Measurements from ENCODE around the gene ZNF628.

The ZNF628 gene

GRCh38 chr19:55451163-55451964 lies 25.1 kb upstream of the ZNF628 start:
- peak in 2 of 6 experiments; percentile 14 to 26 for DNase-seq

DNA sequence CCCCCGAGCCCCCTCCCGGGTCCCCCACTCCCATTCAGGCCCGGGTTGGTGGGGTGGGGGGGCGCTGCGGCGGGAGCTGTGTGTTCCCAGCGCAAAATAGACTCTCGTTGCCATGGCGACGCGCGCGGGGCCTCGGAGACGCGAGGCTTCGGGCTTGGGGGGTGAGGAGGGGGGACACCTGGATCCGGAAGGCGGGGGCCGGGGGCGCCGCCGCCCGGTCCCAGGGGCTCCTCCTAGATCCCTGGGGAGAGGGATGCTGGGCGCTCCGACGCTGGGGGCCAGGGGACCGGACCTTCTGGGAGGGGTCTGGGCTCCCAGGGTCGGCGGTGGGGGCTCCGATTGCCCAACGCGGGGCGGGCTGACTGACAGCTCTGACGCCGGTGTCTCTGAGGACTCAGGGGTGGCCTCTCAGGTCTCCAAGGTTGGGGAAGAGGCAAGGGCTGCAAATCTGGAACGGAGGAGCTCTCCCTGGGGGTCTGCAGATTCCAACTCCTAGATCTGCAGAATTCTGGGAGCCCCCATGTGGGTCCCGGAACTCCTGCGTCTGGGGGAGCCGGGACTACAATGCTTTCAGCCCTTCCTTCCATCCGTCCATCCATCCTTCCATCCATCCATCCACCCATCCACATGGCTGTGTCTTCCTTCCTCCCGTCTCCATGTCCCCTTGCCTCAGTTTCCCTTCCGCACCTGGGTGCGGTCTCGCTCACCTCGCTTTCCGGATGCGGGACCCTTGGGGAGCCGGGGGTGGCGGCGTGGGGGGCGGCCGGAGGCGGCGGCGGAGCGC lies 24.3 kb upstream of the ZNF628 start:
- DNase-seq: peak in 4 of 6 experiments; percentile 17 to 36 (median 30)

DNA sequence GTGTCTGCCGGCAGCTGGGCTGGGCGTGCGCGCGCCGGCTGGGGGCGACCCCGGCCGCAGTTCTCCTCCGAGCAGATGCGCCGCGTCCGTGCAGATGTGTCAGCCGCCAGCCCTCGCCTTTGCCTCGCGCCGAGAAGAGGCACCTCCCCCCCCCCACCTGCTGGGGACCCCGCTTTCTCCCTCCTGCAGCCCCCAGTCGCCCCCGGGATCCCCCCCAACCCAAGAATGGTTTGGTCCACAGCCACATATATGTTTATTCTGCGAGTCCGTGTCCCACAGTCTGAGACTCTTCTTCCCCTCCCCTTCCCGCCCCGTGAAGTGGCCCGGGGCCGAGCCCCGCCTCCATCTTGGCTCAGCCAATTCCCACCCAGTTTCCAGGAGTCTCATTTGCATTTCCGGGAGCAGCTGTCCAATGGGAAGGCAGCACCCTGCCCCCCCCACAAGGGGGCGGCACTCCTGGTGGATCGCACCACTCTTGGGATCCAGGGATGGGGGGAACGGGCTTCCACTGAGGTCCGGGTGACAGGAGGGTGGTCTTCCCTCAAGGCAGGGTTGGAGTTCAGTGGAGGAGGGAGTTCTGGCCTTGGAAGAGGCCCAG lies 23.6 kb upstream of the ZNF628 start:
- peak in 4 of 6 experiments; percentile 14 to 40 (median 24) for DNase-seq

DNA sequence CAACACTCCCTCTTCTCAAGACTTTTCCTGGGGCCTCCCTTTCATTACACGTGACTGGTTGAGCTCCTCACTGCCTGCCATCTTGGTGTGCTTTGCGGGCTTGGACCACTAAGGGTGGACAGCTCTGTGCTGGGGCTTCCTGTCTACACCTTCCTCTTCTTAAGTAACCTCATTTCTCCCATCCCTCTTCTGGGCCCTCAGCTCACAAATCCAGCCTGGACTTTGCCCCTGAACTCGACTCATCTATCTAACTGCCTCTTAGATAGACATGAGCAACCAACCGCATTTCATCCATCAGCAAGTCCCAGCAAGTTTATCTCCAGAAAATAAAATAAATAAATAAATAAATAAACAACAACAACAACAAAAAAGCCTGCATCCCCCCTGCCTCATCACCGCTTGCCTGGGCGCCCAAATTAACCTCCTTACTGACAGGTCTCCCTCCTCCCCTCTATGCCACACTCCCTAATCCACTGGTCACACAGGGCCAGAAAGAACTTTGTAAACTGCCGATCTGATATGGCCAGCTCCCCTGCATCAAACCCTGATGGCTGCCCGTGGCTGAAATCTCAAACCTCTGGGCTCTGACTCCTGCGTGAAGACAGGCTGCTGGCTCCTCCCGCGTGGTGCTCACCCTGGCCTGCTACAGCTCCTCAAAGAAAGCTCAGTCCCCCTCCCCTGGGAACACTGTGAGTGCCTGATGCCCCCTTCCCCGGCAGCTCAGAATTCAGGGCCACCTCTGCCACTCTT lies 22.7 kb upstream of the ZNF628 start:
- no peak for DNase-seq

DNA sequence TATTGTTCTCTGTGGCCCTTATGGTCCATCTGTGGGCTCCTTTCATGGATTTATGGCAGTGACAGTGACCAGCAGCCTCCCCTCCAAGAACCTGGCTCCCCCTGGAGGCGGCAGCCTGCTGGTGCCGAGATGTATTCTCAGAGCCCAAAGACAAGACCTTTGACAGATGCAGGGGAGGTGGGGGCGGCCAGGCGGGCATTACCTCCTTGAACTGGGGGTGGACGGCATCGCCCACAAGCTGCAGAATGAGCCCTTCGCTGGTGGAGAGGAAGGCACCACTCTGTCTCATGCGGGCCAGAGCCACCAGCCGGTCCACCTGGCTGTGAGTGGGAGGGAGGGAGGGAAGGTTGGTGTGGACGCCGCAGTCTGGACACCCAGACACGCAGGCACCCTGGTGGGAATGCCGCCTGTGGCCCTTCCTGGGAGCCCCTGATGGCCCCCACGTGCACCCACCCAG lies 21.6 kb upstream of the ZNF628 start:
- DNase-seq: peak in 5 of 6 experiments; percentile 16 to 47 (median 21)

- no peak for DNase-seq
Observed at GRCh38 chr19:55455576-55456235, 20.7 kb upstream of the ZNF628 start.

DNA sequence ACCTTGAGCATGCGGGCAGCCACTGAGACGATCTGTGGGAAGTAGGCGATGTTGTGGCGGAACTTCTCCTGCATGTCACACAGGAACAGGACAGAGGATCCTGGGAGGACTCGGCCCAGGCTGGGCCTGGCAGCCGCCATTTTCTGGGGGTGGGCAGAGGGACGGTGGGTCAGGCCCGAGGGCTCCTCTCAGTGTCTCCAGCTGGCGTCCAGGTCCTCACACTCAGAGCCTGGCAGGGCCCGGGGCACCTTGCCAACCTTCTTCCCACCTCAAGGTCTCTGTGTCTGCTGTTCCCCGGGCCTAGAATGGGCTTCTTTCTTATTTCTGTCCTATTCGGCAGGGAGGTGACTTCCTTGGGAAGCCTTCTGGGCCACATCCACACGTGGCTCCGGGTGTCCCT lies 20.1 kb upstream of the ZNF628 start:
- DNase-seq: no peak

DNA sequence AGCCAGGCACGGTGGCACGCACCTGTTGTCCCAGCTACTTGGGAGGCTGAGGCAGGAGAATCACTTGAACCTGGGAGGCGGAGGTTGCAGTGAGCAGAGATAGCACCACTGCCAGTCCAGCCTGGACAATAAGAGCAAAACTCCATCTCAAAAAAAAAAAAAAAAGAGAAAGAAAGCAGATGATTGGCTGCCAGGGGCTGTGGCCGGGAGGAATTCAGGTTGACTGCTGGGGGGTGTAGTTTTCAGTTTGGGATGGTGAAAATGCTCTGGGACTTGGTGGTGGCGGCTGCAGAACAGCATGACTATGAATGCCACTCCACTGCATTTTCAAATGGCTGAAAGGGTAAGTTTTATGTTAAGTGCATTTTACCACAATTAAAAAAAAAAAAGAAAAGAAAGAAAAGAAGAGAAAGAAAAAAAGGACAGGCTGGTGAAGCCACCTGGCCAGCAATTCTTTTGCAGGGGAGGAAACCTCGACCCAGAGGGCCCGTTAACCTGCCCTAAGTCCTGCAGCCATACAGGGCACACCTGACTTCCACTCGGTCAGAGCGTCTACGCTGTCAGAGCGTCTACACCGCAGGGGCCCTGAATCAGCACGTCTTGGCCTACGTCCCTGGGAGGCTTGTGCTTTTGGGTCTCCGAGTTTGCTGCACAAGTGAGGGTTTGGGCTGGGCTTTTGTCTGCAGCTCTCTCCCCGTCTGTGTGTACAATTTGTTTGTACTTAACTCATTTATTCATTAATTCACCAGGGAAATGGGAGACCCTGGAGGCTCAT lies 18.5 kb upstream of the ZNF628 start:
- no peak for DNase-seq

DNA sequence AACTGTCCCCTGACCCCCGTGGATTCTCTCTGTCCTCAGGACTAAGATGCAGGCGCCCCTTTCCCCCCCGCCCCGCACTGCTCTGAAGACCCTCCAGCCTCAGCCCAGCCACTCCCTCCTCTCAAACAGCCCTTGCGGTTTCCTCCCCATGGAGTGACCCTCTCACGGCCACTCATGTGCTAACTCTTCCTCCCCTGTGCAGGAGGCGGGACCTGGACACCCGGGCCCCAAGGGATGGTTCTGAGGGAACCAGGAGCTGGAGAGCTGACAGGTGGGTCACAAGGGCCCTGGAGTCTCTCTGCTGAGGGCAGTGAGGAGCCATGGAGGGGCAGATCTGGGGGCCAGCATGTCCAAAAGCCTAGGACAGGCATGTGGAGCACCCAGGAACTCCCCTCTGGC lies 16.9 kb upstream of the ZNF628 start:
- no peak for DNase-seq

GRCh38 chr19:55459950-55460657 lies 16.3 kb upstream of the ZNF628 start:
- DNase-seq: no peak

DNA sequence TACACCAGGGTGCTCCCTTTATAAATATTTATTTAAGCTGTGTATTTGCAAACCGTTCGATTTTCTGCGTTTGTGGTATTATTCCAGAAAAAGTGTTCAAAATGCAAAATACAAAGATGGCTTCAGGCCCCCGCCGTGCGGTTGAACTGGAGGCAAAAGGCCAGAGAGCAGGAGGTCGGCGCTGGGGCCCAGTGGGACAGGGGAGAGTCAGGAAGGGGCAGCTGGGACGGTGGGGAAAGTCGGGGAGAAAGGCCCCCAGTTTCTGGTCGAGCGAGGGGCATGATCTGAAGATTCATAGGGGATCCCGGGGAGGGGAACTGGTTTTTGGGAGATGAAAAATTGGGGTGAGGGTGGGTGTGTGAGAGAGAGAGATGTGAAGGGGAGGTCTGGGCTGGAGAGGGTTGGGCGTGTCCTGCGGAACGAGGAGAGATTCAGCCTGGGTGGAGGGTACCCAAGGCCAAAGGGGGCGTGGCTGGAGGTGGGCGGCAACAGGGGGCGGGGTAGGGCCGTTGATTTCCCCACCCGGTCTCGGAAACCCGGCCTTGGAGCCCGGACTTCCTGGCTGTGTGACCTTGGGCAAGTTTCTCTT lies 15.7 kb upstream of the ZNF628 start:
- peak in 1 of 6 experiments; percentile 39 for DNase-seq

GRCh38 chr19:55461259-55461973 lies 15.0 kb upstream of the ZNF628 start, which contains the start of gene ISOC2:
Gene ISOC2, minus strand, starts transcription at chr19:55461642. Its CDS starts 5,156 bp downstream, at chr19:55456486.
- DNase-seq: peak; percentile 98 to 100 (median 100)

GRCh38 chr19:55461974-55462626 lies 14.3 kb upstream of the ZNF628 start:
- DNase-seq: peak in 1 of 6 experiments; percentile 15

GRCh38 chr19:55462722-55463121 lies 13.7 kb upstream of the ZNF628 start:
- DNase-seq: no peak

GRCh38 chr19:55463583-55464031 lies 12.8 kb upstream of the ZNF628 start:
- DNase-seq: no peak

DNA sequence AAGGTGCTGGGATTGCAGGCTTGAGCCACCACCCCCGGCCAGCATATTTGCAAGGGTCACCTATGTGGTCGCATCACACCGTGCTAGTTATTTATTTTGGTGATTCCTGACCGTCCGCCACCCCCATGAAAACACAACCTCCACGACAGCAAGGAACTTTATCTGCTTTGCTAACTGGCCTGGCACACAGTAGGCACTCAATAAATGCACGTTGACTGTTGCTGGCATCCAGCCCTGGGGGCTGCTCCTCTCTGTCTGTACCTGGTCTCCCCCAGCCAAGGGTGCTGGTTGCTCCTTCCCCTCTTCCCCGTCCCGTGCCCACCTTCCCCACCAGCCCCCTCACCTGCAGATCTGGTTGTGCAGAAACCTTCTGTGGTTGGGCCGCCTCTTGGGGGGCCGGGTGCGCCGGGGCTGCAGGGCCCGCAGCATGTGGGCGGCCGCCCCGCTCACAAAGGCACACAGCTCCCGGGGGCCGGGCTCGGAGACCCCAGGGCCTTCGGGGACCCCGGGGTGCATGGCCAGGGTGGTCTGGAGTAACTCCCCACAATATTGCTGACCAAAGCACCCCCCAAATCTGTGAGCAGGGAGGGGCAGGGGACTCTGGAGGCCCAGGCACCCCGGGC lies 12.3 kb upstream of the ZNF628 start:
- DNase-seq: no peak

DNA sequence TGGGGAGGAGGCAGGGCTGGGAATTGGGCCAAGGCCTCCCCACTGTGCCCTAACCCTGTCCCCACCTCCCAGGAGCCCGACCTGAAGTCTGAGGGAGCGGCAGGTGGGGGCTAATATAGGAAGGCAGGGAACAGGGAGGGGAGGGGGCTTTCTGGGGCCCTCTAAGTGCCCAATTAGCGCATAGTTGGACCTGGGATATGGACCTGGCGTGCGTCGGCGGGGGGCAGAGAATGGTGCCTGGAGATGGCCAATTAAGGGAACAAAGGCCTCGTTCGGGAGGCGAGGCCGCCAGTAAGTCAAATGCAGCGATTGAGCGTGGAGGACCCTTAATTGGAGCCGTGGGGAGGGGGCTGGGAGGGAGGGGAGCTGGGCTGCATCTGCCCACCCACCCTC lies 11.8 kb upstream of the ZNF628 start, which contains the start of gene C19orf85:
C19orf85 (minus strand) TSS at position 90 of the 393 bp plus-strand sequence. CDS start 197 bp downstream, outside the sequence.
- no peak for DNase-seq
